Central memory CD8-positive, alpha-beta T cell (primary cell): ENCODE measurements around the gene TMBIM4.
"Not testable (repeated sequence)": the region's sequence is repeated elsewhere in the genome, so short reads cannot be mapped to it uniquely, and the experiment has no call there.

Experiments used
- ATAC-seq: fragments of 150-1000 bp; cut with Tn5 transposase; replicated peaks from 2 replicates; pipeline ENCODE4 v1.10.0; 2022; ENCODE audit warnings: mild to moderate bottlenecking, moderate FRiP score, moderate number of reproducible peaks; ENCODE audit not compliant: poor library complexity, severe bottlenecking; ENCODE audit errors: extremely low read depth
- DNase-seq, 2 donors: peaks; one replicate each; pipeline ENCODE4 v3.0.0; 2021; ENCODE audit warnings: low spot score in 2 of 2
- H3K27ac Mint-ChIP-seq: one replicate; pipeline ENCODE4 v1.8.0; 2022; ENCODE audit warnings: low read depth, mild to moderate bottlenecking, moderate library complexity, mixed read lengths
- H3K27me3 Mint-ChIP-seq: one replicate; pipeline ENCODE4 v1.8.0; 2022; ENCODE audit warnings: mixed read lengths
- H3K36me3 Mint-ChIP-seq: one replicate; pipeline ENCODE4 v1.8.0; 2022; ENCODE audit warnings: mild to moderate bottlenecking, moderate library complexity, mixed read lengths; ENCODE audit not compliant: insufficient read depth
- H3K4me1 Mint-ChIP-seq: one replicate; pipeline ENCODE4 v1.8.0; 2022; ENCODE audit warnings: mixed read lengths
- H3K4me3 Mint-ChIP-seq: one replicate; pipeline ENCODE4 v1.8.0; 2022; ENCODE audit warnings: mild to moderate bottlenecking, moderate library complexity, mixed read lengths
- H3K9me3 Mint-ChIP-seq: one replicate; pipeline ENCODE4 v1.8.0; 2022; ENCODE audit warnings: mixed read lengths

Gene TMBIM4

GRCh38 chr12:66169221-66170170 lies at the start of gene TMBIM4:
Gene TMBIM4, minus strand, starts transcription at chr12:66169996. Its CDS starts 45 bp downstream, at chr12:66169951.
- H3K36me3 Mint-ChIP-seq: peaks cover 22% of the 10 kb centered on the region
- peaks cover 47% of the 10 kb centered on the region for H3K4me1 Mint-ChIP-seq
- peak within 1 kb of the TSS; percentile 99 for H3K27ac Mint-ChIP-seq
- H3K27me3 Mint-ChIP-seq: no peaks in the 10 kb centered on the region
- no peaks in the 10 kb centered on the region for H3K9me3 Mint-ChIP-seq
- ATAC-seq: peak; percentile 85
- H3K4me3 Mint-ChIP-seq: peak within 1 kb of the TSS; percentile 95
- peak; percentile 68 to 74 for DNase-seq

GRCh38 chr12:66217342-66217917 lies 47.6 kb upstream of the TMBIM4 start:
- Mint-ChIP-seq H3K4me1 (no peaks in the 10 kb centered on the region), H3K27ac (no peak overlapping the region), H3K9me3 (peaks cover 6% of the 10 kb centered on the region), H3K36me3 (no peaks in the 10 kb centered on the region), H3K4me3 (no peak overlapping the region), H3K27me3 (peaks cover 54% of the 10 kb centered on the region)
- DNase-seq: no peak
- no peak for ATAC-seq

- H3K4me3 Mint-ChIP-seq, H3K27ac Mint-ChIP-seq, H3K9me3 Mint-ChIP-seq, DNase-seq, H3K36me3 Mint-ChIP-seq, H3K4me1 Mint-ChIP-seq, ATAC-seq: not testable (repeated sequence)
- peaks cover 60% of the 10 kb centered on the region for H3K27me3 Mint-ChIP-seq
These were observed 43.2 kb upstream of the TMBIM4 start for GRCh38 chr12:66213011-66213410.

DNA sequence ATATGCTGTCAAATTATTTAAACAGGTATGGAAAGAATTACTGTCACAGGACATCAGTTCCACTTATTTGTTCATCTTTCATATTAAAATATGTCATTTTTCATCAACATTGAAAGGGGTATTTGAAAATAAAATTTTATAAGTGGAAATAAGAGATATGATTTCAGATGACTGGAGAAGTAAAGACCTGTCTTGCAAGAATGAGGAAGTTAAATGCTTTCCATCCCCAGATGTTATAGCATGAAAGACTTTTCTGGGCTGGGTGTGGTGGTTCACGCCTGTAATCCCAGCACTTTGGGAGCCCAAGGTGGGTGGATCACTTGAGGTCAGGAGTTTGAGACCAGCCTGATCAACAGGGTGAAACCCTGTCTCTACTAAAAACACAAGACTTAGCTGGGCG lies 41.8 kb upstream of the TMBIM4 start:
- not testable (repeated sequence) for H3K9me3 Mint-ChIP-seq, H3K4me1 Mint-ChIP-seq

DNA sequence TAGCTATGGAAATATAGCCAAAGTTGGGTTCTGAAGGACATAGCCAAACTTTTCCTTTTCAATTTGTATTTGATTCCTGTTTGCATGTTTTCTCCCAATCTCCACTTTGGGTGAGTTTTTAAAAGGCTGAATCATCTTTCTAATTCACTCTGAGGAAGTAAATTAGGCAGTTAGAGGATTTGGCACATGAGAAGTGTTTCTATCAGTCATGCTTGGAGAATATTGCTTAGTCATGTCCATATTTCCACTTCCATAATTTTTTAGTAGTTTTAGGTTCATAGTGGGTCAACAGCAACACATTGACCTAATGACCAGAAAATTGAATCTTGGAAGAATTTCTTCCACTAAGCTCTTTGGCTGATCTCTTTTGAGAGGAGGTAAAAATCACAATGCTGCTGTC lies 41.0 kb upstream of the TMBIM4 start:
- Mint-ChIP-seq H3K9me3 (no peaks in the 10 kb centered on the region), H3K4me1 (no peaks in the 10 kb centered on the region), H3K36me3 (no peaks in the 10 kb centered on the region), H3K4me3 (no peak overlapping the region), H3K27ac (no peak overlapping the region), H3K27me3 (peaks cover 82% of the 10 kb centered on the region)
- DNase-seq (no peak), ATAC-seq (no peak)

More for the DNA sequence above, 41.8 kb upstream of the TMBIM4 start:
- H3K27ac Mint-ChIP-seq, H3K4me3 Mint-ChIP-seq, H3K36me3 Mint-ChIP-seq, DNase-seq, ATAC-seq: not testable (repeated sequence)
- peaks cover 74% of the 10 kb centered on the region for H3K27me3 Mint-ChIP-seq

GRCh38 chr12:66206141-66206540 lies 36.3 kb upstream of the TMBIM4 start:
- Mint-ChIP-seq H3K4me3 (no peak overlapping the region), H3K27me3 (peaks cover 84% of the 10 kb centered on the region), H3K9me3 (no peaks in the 10 kb centered on the region), H3K36me3 (no peaks in the 10 kb centered on the region), H3K27ac (no peak overlapping the region), H3K4me1 (no peaks in the 10 kb centered on the region)
- ATAC-seq (no peak), DNase-seq (no peak)

DNA sequence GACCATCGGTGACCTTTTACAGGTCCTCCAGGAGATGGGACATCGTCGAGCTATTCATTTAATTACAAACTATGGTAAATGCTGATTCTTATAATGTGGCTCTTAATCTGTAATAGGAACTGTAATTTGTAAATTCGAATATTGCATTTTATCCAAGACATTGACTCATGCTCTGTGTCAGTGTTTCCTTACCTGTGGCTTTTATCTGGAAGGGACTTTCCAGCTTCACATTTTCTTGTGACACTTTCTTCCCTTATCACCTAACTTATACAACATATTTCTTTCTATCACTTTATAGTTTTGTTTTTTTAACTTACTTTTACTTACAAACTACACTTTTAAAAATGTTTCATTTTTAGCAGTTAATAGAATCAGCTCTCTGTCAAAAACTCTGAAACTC lies 34.0 kb upstream of the TMBIM4 start:
- H3K27me3 Mint-ChIP-seq: peaks cover 97% of the 10 kb centered on the region
- H3K36me3 Mint-ChIP-seq: no peaks in the 10 kb centered on the region
- H3K4me3 Mint-ChIP-seq: no peak overlapping the region
- no peaks in the 10 kb centered on the region for H3K9me3 Mint-ChIP-seq
- H3K4me1 Mint-ChIP-seq: no peaks in the 10 kb centered on the region
- no peak overlapping the region for H3K27ac Mint-ChIP-seq
- ATAC-seq (no peak), DNase-seq (no peak)

- Mint-ChIP-seq H3K27me3 (peaks cover 82% of the 10 kb centered on the region), H3K4me1 (no peaks in the 10 kb centered on the region), H3K36me3 (no peaks in the 10 kb centered on the region), H3K9me3 (no peaks in the 10 kb centered on the region), H3K4me3 (no peak overlapping the region), H3K27ac (no peak overlapping the region)
- no peak for ATAC-seq
- DNase-seq: no peak
These were observed 30.2 kb upstream of the TMBIM4 start for GRCh38 chr12:66199831-66200509.

GRCh38 chr12:66199141-66199540 lies 29.3 kb upstream of the TMBIM4 start:
- Mint-ChIP-seq H3K36me3 (no peaks in the 10 kb centered on the region), H3K27me3 (peaks cover 82% of the 10 kb centered on the region), H3K9me3 (no peaks in the 10 kb centered on the region)

DNA sequence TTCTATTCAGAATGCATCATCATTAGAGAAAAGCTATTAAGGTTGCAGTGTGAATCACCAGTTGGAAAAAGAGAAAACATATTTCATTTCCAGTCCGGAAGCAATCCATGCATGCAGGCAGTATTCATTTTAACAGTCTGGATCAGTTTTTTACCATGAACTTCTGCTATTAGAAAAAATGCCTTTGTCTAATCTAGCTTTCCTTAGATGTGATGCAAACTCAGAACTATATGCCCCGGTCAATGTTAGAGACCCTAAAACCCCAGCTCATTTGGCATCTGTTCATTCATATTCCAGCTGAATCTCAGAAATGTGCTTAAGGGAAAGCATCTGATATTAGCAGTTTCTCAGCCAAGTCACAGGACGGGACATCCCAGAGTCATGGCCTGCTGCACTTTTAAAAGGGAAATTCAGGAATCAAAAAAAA lies 27.7 kb upstream of the TMBIM4 start:
- no peaks in the 10 kb centered on the region for H3K36me3 Mint-ChIP-seq
- H3K27ac Mint-ChIP-seq: no peak overlapping the region
- no peak for ATAC-seq
- H3K27me3 Mint-ChIP-seq: peaks cover 76% of the 10 kb centered on the region
- H3K4me3 Mint-ChIP-seq: no peak overlapping the region
- DNase-seq: no peak
- no peaks in the 10 kb centered on the region for H3K9me3 Mint-ChIP-seq
- H3K4me1 Mint-ChIP-seq: no peaks in the 10 kb centered on the region

More at GRCh38 chr12:66199141-66199540, 29.3 kb upstream of the TMBIM4 start:
- Mint-ChIP-seq H3K4me3 (no peak overlapping the region), H3K27ac (no peak overlapping the region), H3K4me1 (no peaks in the 10 kb centered on the region)
- DNase-seq: no peak
- no peak for ATAC-seq

DNA sequence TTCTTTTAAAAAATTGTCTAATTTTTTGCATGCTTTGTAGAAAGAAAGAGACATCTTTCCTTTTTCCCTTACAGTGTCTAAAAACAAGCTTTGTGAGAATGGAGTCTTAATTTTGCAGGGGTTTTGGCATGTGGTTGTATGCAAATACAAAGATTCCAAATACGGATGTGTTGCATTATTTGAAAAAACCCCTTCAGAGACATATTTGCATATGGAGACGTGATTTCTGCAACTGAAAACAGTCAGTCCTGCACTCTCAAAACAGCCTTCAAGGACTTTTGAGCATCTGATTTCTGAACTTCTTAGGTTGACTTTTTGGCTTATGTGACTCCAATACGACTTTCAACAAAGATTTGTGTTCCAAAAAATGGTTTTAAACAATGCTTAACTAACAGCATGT lies 27.0 kb upstream of the TMBIM4 start:
- Mint-ChIP-seq H3K9me3 (no peaks in the 10 kb centered on the region), H3K27ac (no peak overlapping the region), H3K27me3 (peaks cover 70% of the 10 kb centered on the region), H3K4me3 (no peak overlapping the region), H3K36me3 (no peaks in the 10 kb centered on the region), H3K4me1 (no peaks in the 10 kb centered on the region)
- no peak for ATAC-seq
- DNase-seq: no peak

GRCh38 chr12:66195242-66195641 lies 25.4 kb upstream of the TMBIM4 start:
- H3K4me3 Mint-ChIP-seq: no peak overlapping the region
- ATAC-seq (no peak), DNase-seq (no peak)
- H3K27me3 Mint-ChIP-seq: peaks cover 70% of the 10 kb centered on the region
- no peaks in the 10 kb centered on the region for H3K4me1 Mint-ChIP-seq
- no peaks in the 10 kb centered on the region for H3K36me3 Mint-ChIP-seq
- no peak overlapping the region for H3K27ac Mint-ChIP-seq
- H3K9me3 Mint-ChIP-seq: no peaks in the 10 kb centered on the region
